SK-N-SH (cell line): Measurements from ENCODE around the gene MAPK8IP3. TPM values are rescaled to one million over a fixed set of nuclear protein-coding genes. Genes with fewer than 3 reads are reported as not detected.

Experiments used
- CTCF ChIA-PET: fragments of 300-600, 350-600 bp; formaldehyde crosslinking; extraction: SDS; loops from one replicate; lab custom pipeline; 2021; lab: Yijun Ruan, JAX
- POLR2A ChIA-PET: fragments of 350-600 bp; sonication (Branson Sonifier 250); formaldehyde crosslinking; extraction: SDS; loops from one replicate; lab custom pipeline; 2020; ENCODE audit warnings: antibody characterized with exemption, inconsistent platforms; lab: Yijun Ruan, JAX
- DNase-seq: peaks from one replicate; pipeline ENCODE4 v3.0.0; 2012
- H2AFZ ChIP-seq: fragments of 200-600 bp; sonication (generic); 2 replicates; pipeline ENCODE4 v1.8.1; 2016; ENCODE audit warnings: antibody characterized with exemption, mild to moderate bottlenecking, low read depth
- H3F3A ChIP-seq: fragments of 200-600 bp; sonication (generic); replicated peaks from 2 replicates; pipeline ENCODE3; 2016; ENCODE audit warnings: antibody characterized with exemption, mild to moderate bottlenecking; ENCODE audit not compliant: insufficient read depth
- H3K27ac ChIP-seq, 2 experiments: fragments of 200-500 bp in 1 of 2; fragments of 200-600 bp in 1 of 2; sonication (Bioruptor generic) in 1 of 2; sonication (generic), shearing (Covaris generic) in 1 of 2; 2 replicates each; pipeline versions ENCODE4 v1.5.1 to v1.6.1; 2014 to 2016; ENCODE audit warnings: low read depth in 2 of 2, inconsistent platforms in 1 of 2, low read length in 1 of 2, mild to moderate bottlenecking in 1 of 2, mixed read lengths in 1 of 2
- H3K27me3 ChIP-seq: fragments of 200-600 bp; sonication (generic), shearing (Covaris generic); 2 replicates; pipeline ENCODE4 v1.6.1; 2016; ENCODE audit warnings: mixed run types; ENCODE audit not compliant: insufficient read depth
- H3K36me3 ChIP-seq, 2 experiments: fragments of 200-500 bp in 1 of 2; fragments of 200-600 bp in 1 of 2; sonication (Bioruptor generic) in 1 of 2; sonication (generic) in 1 of 2; replicated peaks in 1 of 2; 2 replicates each; pipeline versions ENCODE3 to v1.5.1; 2014 to 2016; ENCODE audit warnings: low read length in 1 of 2, mild to moderate bottlenecking in 1 of 2; ENCODE audit not compliant: insufficient read depth in 2 of 2, control insufficient read depth in 1 of 2
- H3K4me1 ChIP-seq, 2 experiments: fragments of 200-500 bp in 1 of 2; fragments of 200-600 bp in 1 of 2; sonication (Bioruptor generic) in 1 of 2; sonication (generic), shearing (Covaris generic) in 1 of 2; 2 replicates each; pipeline versions ENCODE4 v1.5.1 to v1.6.1; 2014 to 2016; ENCODE audit warnings: low read depth in 1 of 2, low read length in 1 of 2, mixed run types in 1 of 2; ENCODE audit not compliant: insufficient read depth in 2 of 2, control insufficient read depth in 1 of 2
- H3K4me2 ChIP-seq: fragments of 200-600 bp; sonication (generic), shearing (Covaris generic); 2 replicates; pipeline ENCODE4 v1.6.1; 2017; ENCODE audit warnings: mixed run types
- H3K4me3 ChIP-seq, 2 experiments: fragments of 200-500 bp in 1 of 2; fragments of 200-600 bp in 1 of 2; sonication (Bioruptor generic) in 1 of 2; sonication (generic), shearing (Covaris generic) in 1 of 2; 2 replicates each; pipeline versions ENCODE4 v1.5.1 to v1.8.1; 2014 to 2016; ENCODE audit warnings: low read depth in 2 of 2, inconsistent platforms in 1 of 2, low read length in 1 of 2, mild to moderate bottlenecking in 1 of 2, mixed read lengths in 1 of 2, moderate library complexity in 1 of 2
- H3K79me2 ChIP-seq: fragments of 200-600 bp; sonication (generic); 2 replicates; pipeline ENCODE4 v1.8.1; 2017; ENCODE audit warnings: mild to moderate bottlenecking; ENCODE audit not compliant: insufficient read depth
- H3K9ac ChIP-seq: fragments of 200-600 bp; sonication (generic); 2 replicates; pipeline ENCODE4 v1.6.1; 2017; ENCODE audit warnings: mixed run types
- H3K9me2 ChIP-seq: fragments of 200-600 bp; sonication (generic); 2 replicates; pipeline ENCODE4 v1.6.1; 2017; ENCODE audit warnings: mixed run types
- H3K9me3 ChIP-seq: fragments of 200-600 bp; sonication (generic); 2 replicates; pipeline ENCODE4 v1.6.1; 2017; ENCODE audit warnings: mixed run types, mild to moderate bottlenecking, moderate library complexity
- H4K20me1 ChIP-seq: fragments of 200-600 bp; sonication (generic); 2 replicates; pipeline ENCODE4 v1.6.1; 2017; ENCODE audit warnings: mild to moderate bottlenecking, mixed run types; ENCODE audit not compliant: insufficient read depth
- FOXJ3 ChIP-seq: sonication (generic); formaldehyde crosslinking; IDR thresholded peaks from 2 replicates; pipeline ENCODE4 v1.5.1; 2020; ENCODE audit warnings: mild to moderate bottlenecking, missing genetic modification reagents
- FOXM1 ChIP-seq: IDR thresholded peaks from 2 replicates; pipeline ENCODE4 v1.4.0; 2012; ENCODE audit warnings: low read depth, mild to moderate bottlenecking
- JUND ChIP-seq: IDR thresholded peaks from 2 replicates; pipeline ENCODE4 v1.4.0; 2012
- MXI1 ChIP-seq: IDR thresholded peaks from 2 replicates; pipeline ENCODE4 v1.6.1; 2012; ENCODE audit warnings: mild to moderate bottlenecking, low read depth, low read length, improper control_type of control experiment
- POLR2AphosphoS5 ChIP-seq: IDR thresholded peaks from 2 replicates; pipeline ENCODE4 v1.6.1; 2012; ENCODE audit warnings: low read depth, low read length
- RAD21 ChIP-seq: IDR thresholded peaks from 2 replicates; pipeline ENCODE4 v1.6.1; 2012; ENCODE audit warnings: mild to moderate bottlenecking, low read length
- RFX5 ChIP-seq: IDR thresholded peaks from 2 replicates; pipeline ENCODE4 v1.6.1; 2012; ENCODE audit warnings: mild to moderate bottlenecking, improper control_type of control experiment, low read length
- RXRA ChIP-seq: IDR thresholded peaks from 2 replicates; pipeline ENCODE4 v1.4.0; 2012; ENCODE audit warnings: low read depth, mild to moderate bottlenecking, borderline replicate concordance
- USF1 ChIP-seq: IDR thresholded peaks from 2 replicates; pipeline ENCODE4 v1.4.0; 2012; ENCODE audit warnings: low read depth, borderline replicate concordance
- WGBS: methylation state at CpG from one replicate; pipeline ENCODE4 v1.1.6; 2017; ENCODE audit warnings: low lambda C conversion rate; 5-methylcytosine and 5-hydroxymethylcytosine counted together
- polyA plus RNA-seq, 3 experiments: library from polyadenylated mRNA; depleted of rRNA; stranded (reverse); fragments of >200 nt; gene quantifications; 2 replicates each; pipeline ENCODE4 v1.2.3, GENCODE V29; 2012
- TF ChIP-seq, protein P1 (sequence below): IDR thresholded peaks from 2 replicates; pipeline ENCODE4; 2012
- TF ChIP-seq, protein P2 (sequence below): fragments of 200-600 bp; sonication (generic); IDR thresholded peaks from 2 replicates; pipeline ENCODE4 v1.6.1; 2017; ENCODE audit warnings: antibody characterized with exemption, mild to moderate bottlenecking, moderate library complexity
- TF ChIP-seq, protein P3 (sequence below): fragments of 150-350 bp; IDR thresholded peaks from 2 replicates; pipeline ENCODE4 v1.6.1; 2016; ENCODE audit warnings: mild to moderate bottlenecking, low read depth, low read length

Gene MAPK8IP3
- polyA plus RNA-seq, 1 of the 3 experiments (the other 2 are of a cell fraction), result 57.3 TPM

DNA sequence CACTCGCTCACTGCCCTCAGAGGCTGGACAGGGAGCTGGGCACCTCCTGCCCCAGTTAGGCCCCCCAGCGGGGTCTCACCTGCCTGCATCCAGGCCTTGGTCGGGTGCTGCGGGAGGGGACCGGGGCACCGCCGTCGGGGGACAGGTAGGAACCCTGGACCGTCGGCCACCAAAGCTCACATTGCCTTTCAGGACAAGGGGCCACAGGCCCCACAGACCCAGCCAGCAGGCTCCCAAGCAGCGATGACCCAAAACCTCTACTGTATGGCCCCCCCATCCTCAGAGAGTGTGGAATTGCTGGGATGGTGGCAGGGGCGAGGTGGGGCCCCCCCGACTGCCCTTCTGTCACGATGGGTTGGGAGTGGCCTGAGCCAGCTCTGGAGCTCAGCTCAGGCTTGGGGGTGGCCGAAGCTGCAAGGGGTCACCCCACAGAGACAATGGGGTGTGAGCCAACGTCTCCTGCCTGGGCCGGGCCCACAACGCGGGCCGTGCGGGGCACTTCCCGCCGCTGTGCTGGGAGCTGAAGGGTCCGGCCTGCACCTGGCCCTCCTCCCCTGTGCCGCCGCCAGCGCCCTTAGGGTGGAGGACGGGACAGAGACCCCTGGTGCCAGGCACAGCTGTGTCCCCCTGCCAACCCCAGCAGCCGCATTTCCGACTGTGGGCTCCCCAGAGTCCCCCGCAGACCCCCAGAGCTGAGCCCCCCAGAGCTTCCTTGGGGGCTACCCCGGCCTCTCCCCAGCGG lies 87.0 kb downstream of the MAPK8IP3 start:
- Histone ChIP-seq H2AFZ (no peak overlapping the region), H3K9me3 (no peaks in the 10 kb centered on the region), H3F3A (no peaks in the 10 kb centered on the region), H3K79me2 (no peaks in the 10 kb centered on the region), H3K27me3 (no peaks in the 10 kb centered on the region), H3K4me3 (no peak overlapping the region), H3K4me2 (no peak overlapping the region), H3K9ac (no peak overlapping the region), H3K36me3 (peaks cover 0 to 28% of the 10 kb centered on the region in 2 experiments), H3K9me2 (no peaks in the 10 kb centered on the region), H4K20me1 (no peaks in the 10 kb centered on the region)
- no CpG with 5 or more reads among the region's 33 CpGs for WGBS
- POLR2A ChIA-PET, result interaction anchor here (2.1 kb wide), 1 partner anchor 11 kb away, joined by 8 read pairs; the partner anchor contains the start of genes NUBP2 and SPSB3
- no peak for DNase-seq
- TF ChIP-seq, protein P1, sequence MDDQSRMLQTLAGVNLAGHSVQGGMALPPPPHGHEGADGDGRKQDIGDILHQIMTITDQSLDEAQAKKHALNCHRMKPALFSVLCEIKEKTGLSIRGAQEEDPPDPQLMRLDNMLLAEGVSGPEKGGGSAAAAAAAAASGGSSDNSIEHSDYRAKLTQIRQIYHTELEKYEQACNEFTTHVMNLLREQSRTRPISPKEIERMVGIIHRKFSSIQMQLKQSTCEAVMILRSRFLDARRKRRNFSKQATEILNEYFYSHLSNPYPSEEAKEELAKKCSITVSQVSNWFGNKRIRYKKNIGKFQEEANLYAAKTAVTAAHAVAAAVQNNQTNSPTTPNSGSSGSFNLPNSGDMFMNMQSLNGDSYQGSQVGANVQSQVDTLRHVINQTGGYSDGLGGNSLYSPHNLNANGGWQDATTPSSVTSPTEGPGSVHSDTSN, result no peak
- no peak for TF ChIP-seq RFX5
- TF ChIP-seq, all 33 proteins: peak for 0
- Histone ChIP-seq H3K4me1 (no peaks in the 10 kb centered on the region; a peak in 1 of 4 replicates), H3K27ac (no peak overlapping the region)
- CTCF ChIA-PET, result interaction anchor here (1.4 kb wide), 1 partner anchor 9 kb away, joined by 5 read pairs; no protein-coding TSS in a partner anchor

GRCh38 chr16:1793578-1794220 lies 87.7 kb downstream of the MAPK8IP3 start, which contains the start of gene IGFALS:
Gene IGFALS, minus strand, starts transcription at chr16:1793705. Its CDS starts 53 bp downstream, at chr16:1793652.
- DNase-seq, result no peak
- H2AFZ ChIP-seq, result no peak within 1 kb of the TSS
- TF ChIP-seq JUND (no peak), USF1 (no peak), RXRA (no peak), FOXM1 (no peak), RAD21 (no peak), MXI1 (no peak), POLR2AphosphoS5 (no peak), FOXJ3 (no peak)
- TF ChIP-seq, protein P2, sequence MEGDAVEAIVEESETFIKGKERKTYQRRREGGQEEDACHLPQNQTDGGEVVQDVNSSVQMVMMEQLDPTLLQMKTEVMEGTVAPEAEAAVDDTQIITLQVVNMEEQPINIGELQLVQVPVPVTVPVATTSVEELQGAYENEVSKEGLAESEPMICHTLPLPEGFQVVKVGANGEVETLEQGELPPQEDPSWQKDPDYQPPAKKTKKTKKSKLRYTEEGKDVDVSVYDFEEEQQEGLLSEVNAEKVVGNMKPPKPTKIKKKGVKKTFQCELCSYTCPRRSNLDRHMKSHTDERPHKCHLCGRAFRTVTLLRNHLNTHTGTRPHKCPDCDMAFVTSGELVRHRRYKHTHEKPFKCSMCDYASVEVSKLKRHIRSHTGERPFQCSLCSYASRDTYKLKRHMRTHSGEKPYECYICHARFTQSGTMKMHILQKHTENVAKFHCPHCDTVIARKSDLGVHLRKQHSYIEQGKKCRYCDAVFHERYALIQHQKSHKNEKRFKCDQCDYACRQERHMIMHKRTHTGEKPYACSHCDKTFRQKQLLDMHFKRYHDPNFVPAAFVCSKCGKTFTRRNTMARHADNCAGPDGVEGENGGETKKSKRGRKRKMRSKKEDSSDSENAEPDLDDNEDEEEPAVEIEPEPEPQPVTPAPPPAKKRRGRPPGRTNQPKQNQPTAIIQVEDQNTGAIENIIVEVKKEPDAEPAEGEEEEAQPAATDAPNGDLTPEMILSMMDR, result no peak
- TF ChIP-seq, protein P3, sequence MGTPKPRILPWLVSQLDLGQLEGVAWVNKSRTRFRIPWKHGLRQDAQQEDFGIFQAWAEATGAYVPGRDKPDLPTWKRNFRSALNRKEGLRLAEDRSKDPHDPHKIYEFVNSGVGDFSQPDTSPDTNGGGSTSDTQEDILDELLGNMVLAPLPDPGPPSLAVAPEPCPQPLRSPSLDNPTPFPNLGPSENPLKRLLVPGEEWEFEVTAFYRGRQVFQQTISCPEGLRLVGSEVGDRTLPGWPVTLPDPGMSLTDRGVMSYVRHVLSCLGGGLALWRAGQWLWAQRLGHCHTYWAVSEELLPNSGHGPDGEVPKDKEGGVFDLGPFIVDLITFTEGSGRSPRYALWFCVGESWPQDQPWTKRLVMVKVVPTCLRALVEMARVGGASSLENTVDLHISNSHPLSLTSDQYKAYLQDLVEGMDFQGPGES, result no peak
- TF ChIP-seq, all 33 proteins: peak for 0
- Histone ChIP-seq H3K79me2 (no peaks in the 10 kb centered on the region), H3K4me1 (no peaks in the 10 kb centered on the region; a peak in 1 of 4 replicates), H3F3A (no peaks in the 10 kb centered on the region), H3K9me3 (no peaks in the 10 kb centered on the region), H3K9me2 (no peaks in the 10 kb centered on the region), H3K9ac (no peak within 1 kb of the TSS), H3K4me3 (no peak within 1 kb of the TSS), H3K27ac (no peak within 1 kb of the TSS; a peak in 1 of 4 replicates), H3K27me3 (no peaks in the 10 kb centered on the region), H4K20me1 (no peaks in the 10 kb centered on the region), H3K36me3 (peaks cover 0 to 22% of the 10 kb centered on the region in 2 experiments), H3K4me2 (no peak within 1 kb of the TSS)
- 86% methylated on average over 8 of the region's 28 CpGs for WGBS
- ChIA-PET POLR2A (no interaction called here), CTCF (interaction anchor here (1.4 kb wide), 1 partner anchor 10 kb away, joined by 5 read pairs; no protein-coding TSS in a partner anchor)
